BE2C (cell line): Measurements from ENCODE around the gene TUBG1.

Source experiments
- DNase-seq: peaks from one replicate; pipeline ENCODE4 v3.0.0-alpha.2; 2020
- H3K27me3 ChIP-seq: fragments of 250-450 bp; sonication (Bioruptor Pico); 2 replicates; pipeline ENCODE4 v1.5.1; 2020; ENCODE audit warnings: mild to moderate bottlenecking
- H3K36me3 ChIP-seq: fragments of 250-450 bp; sonication (Bioruptor Pico); 2 replicates; pipeline ENCODE4 v1.5.1; 2020; ENCODE audit warnings: mild to moderate bottlenecking
- H3K4me1 ChIP-seq: fragments of 250-450 bp; sonication (Bioruptor Pico); 2 replicates; pipeline ENCODE4 v1.5.1; 2020
- H3K4me3 ChIP-seq: 2 replicates; pipeline ENCODE4 v1.5.1; 2011; ENCODE audit warnings: low read depth, low read length
- H3K9me3 ChIP-seq: fragments of 250-450 bp; sonication (Bioruptor Pico); 2 replicates; pipeline ENCODE4 v1.5.1; 2020
- TF ChIP-seq, protein P1 (sequence below): IDR thresholded peaks from 2 replicates; pipeline ENCODE4 v1.5.1; 2012; ENCODE audit warnings: mild to moderate bottlenecking, low read depth, low read length

TUBG1 gene

DNA sequence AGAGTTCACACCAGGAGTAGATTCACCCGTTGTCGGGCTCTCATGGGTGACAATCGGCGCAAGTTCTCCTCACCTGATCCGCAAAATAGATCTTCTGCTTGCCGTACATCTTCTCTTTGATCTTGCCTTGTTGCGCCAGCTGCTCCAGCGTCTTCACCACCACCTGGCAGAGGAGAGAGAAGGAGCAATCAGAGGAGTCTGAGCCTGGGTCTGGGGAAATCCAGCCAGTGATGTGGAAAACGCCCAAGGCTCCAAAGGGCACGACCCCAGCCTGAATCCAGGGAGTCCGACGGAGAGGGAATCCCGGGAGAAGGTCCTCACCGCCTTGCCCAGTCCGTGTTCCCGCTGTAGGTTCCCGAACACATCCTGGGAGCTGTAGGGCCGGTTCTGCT, 32.3 kb upstream of the TUBG1 start:
- Histone ChIP-seq H3K4me3 (peak overlapping the region; percentile 99), H3K4me1 (no peaks in the 10 kb centered on the region; the same call in none of the 2 replicates), H3K36me3 (peaks cover 40% of the 10 kb centered on the region), H3K27me3 (no peaks in the 10 kb centered on the region), H3K9me3 (no peaks in the 10 kb centered on the region)
- TF ChIP-seq, protein P1, sequence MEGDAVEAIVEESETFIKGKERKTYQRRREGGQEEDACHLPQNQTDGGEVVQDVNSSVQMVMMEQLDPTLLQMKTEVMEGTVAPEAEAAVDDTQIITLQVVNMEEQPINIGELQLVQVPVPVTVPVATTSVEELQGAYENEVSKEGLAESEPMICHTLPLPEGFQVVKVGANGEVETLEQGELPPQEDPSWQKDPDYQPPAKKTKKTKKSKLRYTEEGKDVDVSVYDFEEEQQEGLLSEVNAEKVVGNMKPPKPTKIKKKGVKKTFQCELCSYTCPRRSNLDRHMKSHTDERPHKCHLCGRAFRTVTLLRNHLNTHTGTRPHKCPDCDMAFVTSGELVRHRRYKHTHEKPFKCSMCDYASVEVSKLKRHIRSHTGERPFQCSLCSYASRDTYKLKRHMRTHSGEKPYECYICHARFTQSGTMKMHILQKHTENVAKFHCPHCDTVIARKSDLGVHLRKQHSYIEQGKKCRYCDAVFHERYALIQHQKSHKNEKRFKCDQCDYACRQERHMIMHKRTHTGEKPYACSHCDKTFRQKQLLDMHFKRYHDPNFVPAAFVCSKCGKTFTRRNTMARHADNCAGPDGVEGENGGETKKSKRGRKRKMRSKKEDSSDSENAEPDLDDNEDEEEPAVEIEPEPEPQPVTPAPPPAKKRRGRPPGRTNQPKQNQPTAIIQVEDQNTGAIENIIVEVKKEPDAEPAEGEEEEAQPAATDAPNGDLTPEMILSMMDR = no peak
- DNase-seq = no peak

DNA sequence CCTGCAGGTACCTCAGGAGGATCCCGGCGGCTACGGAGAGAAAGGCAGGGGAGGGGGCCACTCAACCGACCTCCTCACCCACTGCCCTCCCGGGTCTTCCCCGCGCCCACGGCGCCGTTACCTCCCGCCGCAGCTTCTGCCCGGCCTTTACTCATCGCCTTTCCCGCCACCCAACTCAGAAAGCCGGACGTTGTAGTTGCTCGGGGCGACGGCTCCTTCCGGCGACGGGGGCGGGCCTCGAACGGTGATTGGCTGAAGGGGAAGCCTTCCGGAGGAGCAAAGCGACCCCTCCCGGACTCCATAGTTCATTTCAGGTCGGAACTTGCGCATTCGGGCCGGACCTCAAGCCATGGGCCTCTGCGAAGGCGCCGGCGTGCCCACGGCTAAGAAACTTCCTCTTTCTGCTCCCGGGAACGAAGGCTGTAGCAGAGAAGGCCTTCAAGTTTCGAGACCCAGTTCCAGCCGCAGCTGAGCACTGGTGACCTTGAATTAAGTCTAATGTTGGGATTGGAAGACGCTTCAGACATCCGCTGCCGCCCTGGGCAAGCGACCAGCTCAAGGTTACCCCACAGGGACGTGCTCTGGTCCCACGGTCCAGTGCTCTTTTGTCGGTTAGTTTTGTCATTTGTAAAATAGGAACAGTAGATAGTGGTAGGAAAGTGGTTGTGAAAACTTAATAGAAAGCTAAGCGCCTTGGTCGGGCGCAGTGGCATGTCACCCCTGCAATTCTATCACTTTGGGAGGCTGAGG, 31.8 kb upstream of the TUBG1 start, which contains the start of gene PSMC3IP:
Gene PSMC3IP (minus strand): TSS at position 198 of the 750 bp plus-strand sequence. CDS start 43 bp downstream, at position 155.
- Histone ChIP-seq H3K4me1 (no peaks in the 10 kb centered on the region; the same call in none of the 2 replicates), H3K9me3 (no peaks in the 10 kb centered on the region), H3K27me3 (no peaks in the 10 kb centered on the region), H3K36me3 (peaks cover 40% of the 10 kb centered on the region), H3K4me3 (peak within 1 kb of the TSS; percentile 99)
- TF ChIP-seq, protein P1 = peak; percentile 45
- peak; percentile 97 for DNase-seq

DNA sequence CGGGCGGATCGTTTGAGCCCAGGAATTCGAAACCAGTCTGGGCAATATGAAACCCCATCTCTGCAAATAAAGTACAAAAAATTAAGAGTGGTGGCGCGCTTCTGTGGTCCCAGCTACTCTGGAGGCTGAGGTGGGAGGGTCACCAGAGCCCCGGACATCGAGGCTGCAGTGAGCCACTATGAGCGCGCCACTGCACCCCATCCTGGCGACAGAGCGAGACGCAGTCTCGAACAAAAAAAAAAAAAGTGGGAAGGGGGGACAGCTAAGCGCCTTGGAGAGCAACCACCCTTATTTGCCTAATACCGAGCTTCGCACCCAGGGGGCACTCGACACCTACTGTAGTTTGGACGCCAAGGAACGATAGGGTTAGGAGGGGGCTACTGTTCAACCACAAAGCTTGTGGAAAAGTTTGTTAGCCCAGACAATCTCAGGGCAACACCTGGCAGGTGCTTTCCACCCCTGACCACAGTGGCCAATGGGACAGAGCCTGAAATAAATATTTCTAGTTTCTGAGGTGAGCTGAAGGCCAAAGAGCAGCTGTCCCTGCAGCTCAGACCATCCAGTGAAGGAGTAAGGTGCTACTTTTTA, 31.1 kb upstream of the TUBG1 start:
- TF ChIP-seq, protein P1 = peak; percentile 90
- H3K4me1 ChIP-seq = no peaks in the 10 kb centered on the region; the same call in none of the 2 replicates
- no peaks in the 10 kb centered on the region for H3K27me3 ChIP-seq
- peak overlapping the region; percentile 99 for H3K4me3 ChIP-seq
- no peaks in the 10 kb centered on the region for H3K9me3 ChIP-seq
- H3K36me3 ChIP-seq = peaks cover 36% of the 10 kb centered on the region
- peak; percentile 88 for DNase-seq

DNA sequence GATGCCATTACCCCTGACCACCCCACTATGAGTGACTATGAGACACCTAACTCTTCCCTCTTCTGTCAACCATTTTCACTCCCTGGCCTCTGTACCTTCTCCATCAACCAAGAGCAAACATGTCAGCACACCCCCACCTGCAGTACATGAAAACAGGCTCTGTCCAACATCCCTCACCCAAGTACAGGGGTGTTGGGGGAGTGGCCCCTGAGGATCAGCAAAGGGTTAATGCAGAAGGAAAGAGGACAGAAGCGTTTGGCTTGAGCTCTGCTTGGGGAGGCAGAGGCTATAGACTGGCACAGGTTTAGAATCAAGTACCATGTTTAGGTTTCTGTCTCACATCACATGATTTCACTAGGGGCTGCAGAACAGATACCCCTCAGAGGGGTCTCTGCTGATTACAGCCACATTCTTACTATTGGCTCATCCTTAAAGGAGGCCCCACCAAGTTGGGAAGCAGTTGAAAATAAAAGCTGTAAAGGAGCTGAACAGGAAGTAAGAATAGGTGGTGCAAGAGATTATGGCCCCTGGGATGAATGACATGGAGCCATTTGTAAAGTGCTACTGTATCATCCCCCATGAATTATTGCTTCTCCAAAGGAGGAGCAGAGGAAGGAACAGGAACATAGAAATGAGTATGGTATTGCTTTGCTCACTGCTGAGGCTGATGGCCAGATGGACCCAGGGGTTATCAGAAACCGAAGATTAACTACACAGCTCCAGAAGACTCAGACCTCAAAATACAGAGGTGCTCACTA, 29.5 kb upstream of the TUBG1 start:
- DNase-seq = no peak
- H3K4me1 ChIP-seq = no peaks in the 10 kb centered on the region; the same call in none of the 2 replicates
- TF ChIP-seq, protein P1 = no peak
- H3K4me3 ChIP-seq = no peak overlapping the region
- no peaks in the 10 kb centered on the region for H3K9me3 ChIP-seq
- no peaks in the 10 kb centered on the region for H3K27me3 ChIP-seq
- H3K36me3 ChIP-seq = peaks cover 35% of the 10 kb centered on the region

DNA sequence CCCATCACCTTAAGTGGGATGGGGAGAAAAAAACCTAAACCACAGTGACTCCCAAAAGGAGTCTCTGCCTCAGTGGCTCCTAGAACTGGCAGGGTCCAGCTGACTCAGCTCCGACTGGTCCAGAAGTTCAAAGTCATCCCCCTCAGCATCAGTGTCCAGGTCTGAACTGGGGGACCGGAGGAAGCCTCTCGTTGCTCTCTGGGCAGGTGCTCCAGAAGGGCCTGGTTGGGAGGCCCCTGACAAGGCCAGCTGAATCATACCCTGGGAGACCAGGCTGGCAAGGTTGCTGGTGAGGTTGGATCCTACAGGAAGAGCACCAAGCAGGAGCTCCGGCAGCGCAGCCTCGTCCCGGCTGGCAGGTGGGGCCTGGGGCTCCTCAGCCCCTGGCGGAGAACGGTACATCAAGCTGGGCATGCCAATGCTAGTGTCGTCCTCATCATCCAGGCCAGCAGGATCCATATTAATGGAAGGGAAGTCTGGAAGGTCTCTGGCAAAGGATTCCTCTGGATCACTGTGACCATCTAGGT, 27.7 kb upstream of the TUBG1 start:
- peaks cover 40% of the 10 kb centered on the region for H3K36me3 ChIP-seq
- TF ChIP-seq, protein P1 = no peak
- H3K4me3 ChIP-seq = no peak overlapping the region
- DNase-seq = no peak
- H3K27me3 ChIP-seq = no peaks in the 10 kb centered on the region
- H3K9me3 ChIP-seq = no peaks in the 10 kb centered on the region
- no peaks in the 10 kb centered on the region; the same call in none of the 2 replicates for H3K4me1 ChIP-seq
